Measurements from ENCODE around the gene RAB33A. TPM values are rescaled to one million over a fixed set of nuclear protein-coding genes. Genes with fewer than 3 reads are reported as not detected.

Gene RAB33A
- total RNA-seq, 1 experiment from 2014 or later, result 10.3 TPM

DNA sequence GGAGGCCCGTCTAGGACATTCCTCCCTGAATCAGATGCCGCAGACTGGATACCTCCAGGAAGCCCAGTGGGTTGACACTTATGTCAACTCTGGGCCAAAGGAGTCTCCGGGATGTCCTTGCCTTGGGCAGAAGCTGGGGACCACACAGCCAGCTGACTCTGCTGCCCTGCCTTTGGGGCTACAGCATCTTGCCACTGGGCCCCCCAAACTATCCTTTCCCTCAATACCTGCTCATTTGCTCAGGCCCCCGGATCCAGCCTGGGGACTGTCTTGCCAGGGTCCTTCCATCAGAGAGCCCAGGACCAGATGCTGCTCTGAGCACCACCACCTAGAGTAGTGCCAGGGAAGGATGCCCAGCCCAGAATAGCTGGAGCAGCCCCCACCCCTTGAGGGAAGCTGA is 19.0 kb downstream of the RAB33A start:
- Histone ChIP-seq H3K4me2 (ENCODE audit: low read depth, low read length, poor library complexity, severe bottlenecking) (no peak overlapping the region), H3K27me3 (ENCODE audit: low read length) (no peaks in the 10 kb centered on the region), H2AFZ (ENCODE audit: low read length) (no peak overlapping the region), H3K27ac (ENCODE audit: low read length) (no peak overlapping the region), H4K20me1 (ENCODE audit: insufficient read depth, low read depth, low read length) (no peaks in the 10 kb centered on the region), H3K4me3 (ENCODE audit: low read length) (no peak overlapping the region), H3K79me2 (ENCODE audit: low read length) (no peaks in the 10 kb centered on the region), H3K36me3 (ENCODE audit: insufficient read depth, low read length) (no peaks in the 10 kb centered on the region), H3K4me1 (ENCODE audit: low read length) (no peaks in the 10 kb centered on the region), H3K9me3 (ENCODE audit: low read length) (no peaks in the 10 kb centered on the region), H3K9me2 (replicated peaks; ENCODE audit: insufficient read depth, low read length) (no peaks in the 10 kb centered on the region), H3K9ac (ENCODE audit: low read length) (no peak overlapping the region)
- no peak for DNase-seq

DNA sequence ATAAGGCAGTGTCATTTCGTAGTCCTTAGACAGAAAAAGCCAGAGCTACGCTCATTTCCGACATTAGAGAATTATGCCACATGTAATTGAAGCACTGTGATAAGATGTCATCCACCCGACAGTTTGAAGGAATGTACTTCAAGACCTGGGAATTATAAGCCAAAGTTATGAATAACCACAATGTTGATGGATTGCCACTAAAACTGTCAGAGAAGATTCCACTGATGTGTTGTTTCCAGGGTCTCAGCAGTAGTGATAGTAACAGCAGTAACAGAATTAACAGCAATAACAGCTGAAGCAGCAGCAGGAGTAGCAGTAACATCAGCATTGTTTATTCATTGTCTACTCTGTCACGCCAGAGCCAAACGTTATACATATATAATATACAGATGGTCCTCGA is 24.7 kb downstream of the RAB33A start:
- no peak overlapping the region for H3K4me3 ChIP-seq (ENCODE audit: low read length)
- H3K27me3 ChIP-seq (ENCODE audit: low read length), result no peaks in the 10 kb centered on the region
- no peaks in the 10 kb centered on the region for H3K4me1 ChIP-seq (ENCODE audit: low read length)
- H3K4me2 ChIP-seq (ENCODE audit: low read depth, low read length, poor library complexity, severe bottlenecking), result no peak overlapping the region
- H2AFZ ChIP-seq (ENCODE audit: low read length), result no peak overlapping the region
- no peaks in the 10 kb centered on the region for H3K9me3 ChIP-seq (ENCODE audit: low read length)
- no peaks in the 10 kb centered on the region for H4K20me1 ChIP-seq (ENCODE audit: insufficient read depth, low read depth, low read length)
- no peak overlapping the region for H3K9ac ChIP-seq (ENCODE audit: low read length)
- no peaks in the 10 kb centered on the region; the same call in 1 of the 2 replicates for H3K36me3 ChIP-seq (ENCODE audit: insufficient read depth, low read length)
- no peak overlapping the region for H3K27ac ChIP-seq (ENCODE audit: low read length)
- H3K79me2 ChIP-seq (ENCODE audit: low read length), result no peaks in the 10 kb centered on the region
- no peaks in the 10 kb centered on the region for H3K9me2 ChIP-seq (replicated peaks; ENCODE audit: insufficient read depth, low read length)
- no peak for DNase-seq

DNA sequence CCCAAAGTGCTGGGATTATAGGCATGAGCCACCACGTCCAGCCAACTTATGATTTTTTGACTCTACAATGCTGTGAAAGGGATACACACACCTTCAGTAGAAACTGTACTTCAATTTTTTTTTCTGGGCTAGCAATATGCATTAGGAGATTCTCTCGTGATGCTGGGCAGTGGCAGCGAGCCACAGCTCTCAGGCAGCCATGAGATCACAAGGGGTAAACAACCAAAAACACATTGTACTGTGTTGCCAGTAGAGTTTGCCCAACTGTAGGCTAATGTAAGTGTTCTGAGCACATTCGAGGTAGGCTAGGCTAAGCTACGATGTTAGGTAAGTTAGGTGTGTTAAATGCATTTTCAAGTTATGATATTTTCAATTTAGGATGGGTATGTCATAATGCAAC is 25.7 kb downstream of the RAB33A start:
- Histone ChIP-seq H3K27me3 (ENCODE audit: low read length) (no peaks in the 10 kb centered on the region), H3K4me2 (ENCODE audit: low read depth, low read length, poor library complexity, severe bottlenecking) (no peak overlapping the region)
- DNase-seq, result no peak

DNA sequence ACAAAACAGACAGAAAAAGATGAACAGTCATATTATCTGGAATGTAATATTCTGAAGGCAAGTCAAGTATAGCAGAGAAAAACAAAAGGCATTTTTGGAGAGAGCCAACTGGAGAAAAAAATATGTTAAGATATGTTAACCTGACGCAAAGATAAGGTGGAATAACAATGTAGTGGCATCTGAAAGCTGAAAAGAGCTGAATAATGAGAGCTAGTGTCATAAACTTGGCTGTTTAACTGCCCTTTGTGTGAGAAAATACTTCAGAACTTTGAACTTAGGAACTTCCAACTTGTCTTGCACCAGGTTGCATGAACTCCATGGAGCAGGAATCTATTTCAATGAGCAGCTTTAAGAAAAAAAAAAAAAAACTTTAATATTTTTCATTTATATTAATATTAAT is 32.9 kb downstream of the RAB33A start:
- Histone ChIP-seq H3K36me3 (ENCODE audit: insufficient read depth, low read length) (peaks cover 9% of the 10 kb centered on the region; the same call in 1 of the 2 replicates), H3K9me3 (ENCODE audit: low read length) (no peaks in the 10 kb centered on the region), H3K4me2 (ENCODE audit: low read depth, low read length, poor library complexity, severe bottlenecking) (no peak overlapping the region), H3K27me3 (ENCODE audit: low read length) (no peaks in the 10 kb centered on the region), H4K20me1 (ENCODE audit: insufficient read depth, low read depth, low read length) (no peaks in the 10 kb centered on the region), H3K79me2 (ENCODE audit: low read length) (no peaks in the 10 kb centered on the region), H3K27ac (ENCODE audit: low read length) (no peak overlapping the region), H3K9me2 (replicated peaks; ENCODE audit: insufficient read depth, low read length) (no peaks in the 10 kb centered on the region), H3K4me3 (ENCODE audit: low read length) (no peak overlapping the region), H3K4me1 (ENCODE audit: low read length) (no peaks in the 10 kb centered on the region), H3K9ac (ENCODE audit: low read length) (no peak overlapping the region), H2AFZ (ENCODE audit: low read length) (no peak overlapping the region)
- DNase-seq, result no peak

More for the DNA sequence above, 25.7 kb downstream of the RAB33A start:
- Histone ChIP-seq H2AFZ (ENCODE audit: low read length) (no peak overlapping the region), H4K20me1 (ENCODE audit: insufficient read depth, low read depth, low read length) (no peaks in the 10 kb centered on the region), H3K9me2 (replicated peaks; ENCODE audit: insufficient read depth, low read length) (no peaks in the 10 kb centered on the region), H3K4me1 (ENCODE audit: low read length) (no peaks in the 10 kb centered on the region), H3K27ac (ENCODE audit: low read length) (no peak overlapping the region), H3K4me3 (ENCODE audit: low read length) (no peak overlapping the region), H3K36me3 (ENCODE audit: insufficient read depth, low read length) (no peaks in the 10 kb centered on the region; the same call in 1 of the 2 replicates), H3K9me3 (ENCODE audit: low read length) (no peaks in the 10 kb centered on the region), H3K9ac (ENCODE audit: low read length) (no peak overlapping the region), H3K79me2 (ENCODE audit: low read length) (no peaks in the 10 kb centered on the region)

DNA sequence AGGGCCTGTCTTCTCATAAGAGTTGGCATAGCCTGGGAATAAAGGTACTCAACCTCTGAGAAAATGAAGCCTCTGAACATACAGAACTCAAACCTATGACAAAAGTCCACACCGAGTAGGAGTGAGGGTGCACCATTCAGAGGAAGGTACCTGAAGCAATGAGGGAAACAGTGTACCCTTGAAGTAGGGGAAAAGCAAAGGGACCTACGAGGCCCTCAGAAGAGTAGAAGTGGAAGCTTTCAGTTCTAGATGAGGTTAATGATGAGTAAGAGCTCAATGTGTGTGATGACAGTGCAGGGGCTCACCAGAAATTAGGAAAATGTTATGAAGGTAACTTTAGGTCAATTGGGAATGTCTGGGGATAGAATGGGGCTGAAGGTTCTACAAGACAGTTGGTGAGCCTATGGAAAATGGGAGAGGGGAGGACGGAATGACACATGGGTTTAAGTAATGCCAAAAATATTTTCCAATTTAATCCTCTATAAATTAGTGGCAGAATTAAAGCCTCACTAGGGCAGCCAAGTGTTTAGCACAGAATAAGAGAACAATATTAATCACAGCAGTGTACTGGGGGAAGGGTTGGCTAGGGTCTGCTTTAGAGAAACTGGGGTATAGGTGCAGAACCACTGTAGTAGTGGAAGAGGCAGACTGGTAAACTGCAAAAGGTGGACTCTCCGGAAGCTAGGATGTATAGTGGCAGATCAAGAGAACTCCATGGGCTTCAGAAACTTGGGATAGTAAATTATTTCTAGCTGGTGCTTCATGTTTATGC is 39.8 kb downstream of the RAB33A start:
- no peaks in the 10 kb centered on the region for H3K79me2 ChIP-seq (ENCODE audit: low read length)
- no peak overlapping the region for H3K9ac ChIP-seq (ENCODE audit: low read length)
- H3K4me2 ChIP-seq (ENCODE audit: low read depth, low read length, poor library complexity, severe bottlenecking), result no peak overlapping the region
- no peak for DNase-seq
- H3K27ac ChIP-seq (ENCODE audit: low read length), result no peak overlapping the region
- no peaks in the 10 kb centered on the region for H3K27me3 ChIP-seq (ENCODE audit: low read length)
- no peak overlapping the region for H2AFZ ChIP-seq (ENCODE audit: low read length)
- H3K36me3 ChIP-seq (ENCODE audit: insufficient read depth, low read length), result peaks cover 16% of the 10 kb centered on the region; the same call in 1 of the 2 replicates
- H3K4me3 ChIP-seq (ENCODE audit: low read length), result no peak overlapping the region
- H3K9me2 ChIP-seq (replicated peaks; ENCODE audit: insufficient read depth, low read length), result no peaks in the 10 kb centered on the region
- H3K9me3 ChIP-seq (ENCODE audit: low read length), result no peaks in the 10 kb centered on the region
- H4K20me1 ChIP-seq (ENCODE audit: insufficient read depth, low read depth, low read length), result no peaks in the 10 kb centered on the region
- H3K4me1 ChIP-seq (ENCODE audit: low read length), result no peaks in the 10 kb centered on the region

DNA sequence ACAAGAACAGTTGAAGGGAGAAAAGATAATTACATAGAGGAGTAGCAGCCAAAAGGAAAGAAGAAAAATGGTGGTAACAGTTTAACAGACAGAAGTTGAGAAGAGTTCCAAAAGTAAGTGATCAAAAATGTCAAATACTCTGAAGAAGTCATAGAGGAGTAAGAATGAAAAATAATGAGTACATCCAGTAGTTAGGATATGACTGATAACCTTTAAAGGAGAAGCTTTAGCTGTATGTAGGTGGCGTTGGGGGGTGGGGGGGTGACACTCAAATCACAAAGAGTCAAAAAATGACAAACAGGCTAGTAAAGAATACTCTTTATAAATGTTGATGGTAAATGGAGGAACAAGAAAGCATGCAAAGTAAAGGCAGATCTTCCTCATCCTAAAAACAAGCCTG is 40.6 kb downstream of the RAB33A start:
- no peaks in the 10 kb centered on the region for H3K9me3 ChIP-seq (ENCODE audit: low read length)
- no peaks in the 10 kb centered on the region for H3K9me2 ChIP-seq (replicated peaks; ENCODE audit: insufficient read depth, low read length)
- no peak overlapping the region for H3K9ac ChIP-seq (ENCODE audit: low read length)
- H3K4me2 ChIP-seq (ENCODE audit: low read depth, low read length, poor library complexity, severe bottlenecking), result no peak overlapping the region
- H3K4me3 ChIP-seq (ENCODE audit: low read length), result no peak overlapping the region
- no peak overlapping the region for H3K27ac ChIP-seq (ENCODE audit: low read length)
- H3K79me2 ChIP-seq (ENCODE audit: low read length), result no peaks in the 10 kb centered on the region
- no peaks in the 10 kb centered on the region for H3K27me3 ChIP-seq (ENCODE audit: low read length)
- no peaks in the 10 kb centered on the region for H3K4me1 ChIP-seq (ENCODE audit: low read length)
- no peak overlapping the region for H2AFZ ChIP-seq (ENCODE audit: low read length)
- DNase-seq, result no peak
- H3K36me3 ChIP-seq (ENCODE audit: insufficient read depth, low read length), result peaks cover 16% of the 10 kb centered on the region; the same call in 1 of the 2 replicates
- H4K20me1 ChIP-seq (ENCODE audit: insufficient read depth, low read depth, low read length), result no peaks in the 10 kb centered on the region

DNA sequence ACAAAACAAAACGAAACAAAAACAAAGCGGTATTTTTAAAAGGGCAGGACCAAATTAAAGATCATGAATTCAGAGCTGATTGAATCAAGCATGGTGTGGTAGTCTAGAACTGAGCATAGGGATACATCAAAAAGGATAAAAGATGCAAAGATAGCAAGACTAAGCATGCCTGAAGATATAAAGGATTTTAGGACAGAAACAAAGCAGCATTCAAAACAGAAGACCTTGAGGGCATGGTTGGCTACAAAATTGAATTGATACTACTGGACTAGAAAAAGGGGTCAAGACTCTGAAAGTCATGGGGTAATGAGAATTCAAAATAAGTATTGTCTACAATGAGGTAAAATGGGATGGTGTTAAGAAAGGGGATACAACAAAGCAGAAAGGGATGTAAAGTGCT is 41.6 kb downstream of the RAB33A start:
- no peak overlapping the region for H3K9ac ChIP-seq (ENCODE audit: low read length)
- H4K20me1 ChIP-seq (ENCODE audit: insufficient read depth, low read depth, low read length), result no peaks in the 10 kb centered on the region
- no peak overlapping the region for H3K4me3 ChIP-seq (ENCODE audit: low read length)
- no peak overlapping the region for H2AFZ ChIP-seq (ENCODE audit: low read length)
- no peak overlapping the region for H3K27ac ChIP-seq (ENCODE audit: low read length)
- DNase-seq, result no peak
- H3K79me2 ChIP-seq (ENCODE audit: low read length), result no peaks in the 10 kb centered on the region
- H3K9me2 ChIP-seq (replicated peaks; ENCODE audit: insufficient read depth, low read length), result no peaks in the 10 kb centered on the region
- H3K4me2 ChIP-seq (ENCODE audit: low read depth, low read length, poor library complexity, severe bottlenecking), result no peak overlapping the region
- H3K9me3 ChIP-seq (ENCODE audit: low read length), result no peaks in the 10 kb centered on the region
- H3K36me3 ChIP-seq (ENCODE audit: insufficient read depth, low read length), result peaks cover 12% of the 10 kb centered on the region; the same call in 1 of the 2 replicates
- H3K27me3 ChIP-seq (ENCODE audit: low read length), result no peaks in the 10 kb centered on the region
- H3K4me1 ChIP-seq (ENCODE audit: low read length), result no peaks in the 10 kb centered on the region

DNA sequence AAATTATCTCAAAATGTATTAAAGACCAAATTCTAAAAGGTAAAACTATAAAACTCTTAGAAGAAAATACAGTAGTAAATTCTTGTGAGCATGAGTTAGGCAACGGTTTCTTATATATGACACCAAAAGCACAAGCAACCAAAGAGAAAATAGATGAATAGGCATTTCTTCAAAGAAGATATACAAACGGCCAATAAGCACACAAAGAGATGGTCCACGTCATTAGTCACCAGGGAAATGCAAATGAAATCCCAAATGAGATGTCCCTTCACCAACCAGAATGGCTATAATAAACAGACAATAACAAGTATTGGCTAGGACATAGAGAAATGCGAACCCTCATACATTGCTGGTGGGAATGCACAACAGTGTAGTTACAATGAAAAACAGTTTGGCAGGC is 44.6 kb downstream of the RAB33A start:
- Histone ChIP-seq H3K27me3 (ENCODE audit: low read length) (no peaks in the 10 kb centered on the region), H3K27ac (ENCODE audit: low read length) (no peak overlapping the region), H4K20me1 (ENCODE audit: insufficient read depth, low read depth, low read length) (no peaks in the 10 kb centered on the region), H3K36me3 (ENCODE audit: insufficient read depth, low read length) (peaks cover 13% of the 10 kb centered on the region; the same call in 1 of the 2 replicates), H3K9me2 (replicated peaks; ENCODE audit: insufficient read depth, low read length) (no peaks in the 10 kb centered on the region), H3K4me1 (ENCODE audit: low read length) (no peaks in the 10 kb centered on the region), H3K4me3 (ENCODE audit: low read length) (no peak overlapping the region), H3K9ac (ENCODE audit: low read length) (no peak overlapping the region), H3K9me3 (ENCODE audit: low read length) (no peaks in the 10 kb centered on the region), H3K79me2 (ENCODE audit: low read length) (no peaks in the 10 kb centered on the region), H3K4me2 (ENCODE audit: low read depth, low read length, poor library complexity, severe bottlenecking) (no peak overlapping the region), H2AFZ (ENCODE audit: low read length) (no peak overlapping the region)
- DNase-seq, result peak; percentile 61

All from Karpas-422 (cell line).